C4-2B (cell line): Measurements from ENCODE around the gene TMPRSS11D.
A peak's percentile ranks its signal among the peaks of the same experiment; 100 is the strongest.

Experiments used
- H3K27ac ChIP-seq: fragments of 450-650 bp; 2 replicates; pipeline ENCODE4 v1.5.1; 2017
- CTCF ChIP-seq: fragments of 450-650 bp; conservative IDR thresholded peaks from 2 replicates; pipeline ENCODE4 v1.5.1; 2017; ENCODE audit warnings: mild to moderate bottlenecking
- ZFX ChIP-seq: fragments of 450-650 bp; IDR thresholded peaks from 2 replicates; pipeline ENCODE4 v1.6.1; 2017

Gene TMPRSS11D

GRCh38 chr4:67922697-67923096 lies 38.9 kb upstream of the TMPRSS11D start:
- TF ChIP-seq CTCF, result no peak
- TF ChIP-seq ZFX, result no peak
- no peak overlapping the region for H3K27ac ChIP-seq

- TF ChIP-seq CTCF (peak; percentile 63), ZFX (no peak)
- no peak overlapping the region for H3K27ac ChIP-seq
Measured at GRCh38 chr4:67918428-67918827, 34.6 kb upstream of the TMPRSS11D start.

GRCh38 chr4:67915400-67915966 lies 31.7 kb upstream of the TMPRSS11D start:
- TF ChIP-seq ZFX, result no peak
- no peak for TF ChIP-seq CTCF
- H3K27ac ChIP-seq, result no peak overlapping the region

GRCh38 chr4:67912080-67912479 lies 28.3 kb upstream of the TMPRSS11D start:
- TF ChIP-seq CTCF, result no peak
- TF ChIP-seq ZFX, result no peak
- H3K27ac ChIP-seq, result no peak overlapping the region

GRCh38 chr4:67911638-67912037 lies 27.8 kb upstream of the TMPRSS11D start:
- no peak overlapping the region for H3K27ac ChIP-seq
- TF ChIP-seq CTCF (no peak), ZFX (no peak)

GRCh38 chr4:67911141-67911540 lies 27.3 kb upstream of the TMPRSS11D start:
- no peak for TF ChIP-seq ZFX
- TF ChIP-seq CTCF, result no peak
- no peak overlapping the region for H3K27ac ChIP-seq

GRCh38 chr4:67910585-67910905 lies 26.7 kb upstream of the TMPRSS11D start:
- no peak overlapping the region for H3K27ac ChIP-seq
- TF ChIP-seq CTCF (peak; percentile 50), ZFX (no peak)
